Measurements from ENCODE around the gene GUCY1A1. TPM values are rescaled to one million over a fixed set of nuclear protein-coding genes. Genes with fewer than 3 reads are reported as not detected.

Gene GUCY1A1
- total RNA-seq, 1 experiment from 2014 or later, result not detected

- no peak for DNase-seq (ENCODE audit: low read depth)
Measured at GRCh38 chr4:155693015-155693663, 26.5 kb downstream of the GUCY1A1 start.

GRCh38 chr4:155694100-155694785 lies 27.6 kb downstream of the GUCY1A1 start:
- DNase-seq (ENCODE audit: low read depth), result no peak

GRCh38 chr4:155696226-155696625 lies 29.6 kb downstream of the GUCY1A1 start:
- DNase-seq (ENCODE audit: low read depth), result no peak

GRCh38 chr4:155696726-155697125 lies 30.1 kb downstream of the GUCY1A1 start:
- no peak for DNase-seq (ENCODE audit: low read depth)

- no peak for DNase-seq (ENCODE audit: low read depth)
Measured at GRCh38 chr4:155701827-155702226, 35.2 kb downstream of the GUCY1A1 start.

GRCh38 chr4:155703486-155704247 lies 37.0 kb downstream of the GUCY1A1 start:
- no peak for DNase-seq (ENCODE audit: low read depth)

- DNase-seq (ENCODE audit: low read depth), result no peak
Measured at GRCh38 chr4:155704841-155705404, 38.3 kb downstream of the GUCY1A1 start.

GRCh38 chr4:155705664-155706063 lies 39.0 kb downstream of the GUCY1A1 start:
- peak; percentile 7 for DNase-seq (ENCODE audit: low read depth)

- no peak for DNase-seq (ENCODE audit: low read depth)
Measured at GRCh38 chr4:155706147-155706546, 39.5 kb downstream of the GUCY1A1 start.

GRCh38 chr4:155707251-155707650 lies 40.6 kb downstream of the GUCY1A1 start:
- no peak for DNase-seq (ENCODE audit: low read depth)

GRCh38 chr4:155708782-155709181 lies 42.1 kb downstream of the GUCY1A1 start:
- DNase-seq (ENCODE audit: low read depth), result no peak

- no peak for DNase-seq (ENCODE audit: low read depth)
Measured at GRCh38 chr4:155709918-155710317, 43.3 kb downstream of the GUCY1A1 start.

- no peak for DNase-seq (ENCODE audit: low read depth)
Measured at GRCh38 chr4:155711556-155711955, 44.9 kb downstream of the GUCY1A1 start.

GRCh38 chr4:155712846-155713245 lies 46.2 kb downstream of the GUCY1A1 start:
- no peak for DNase-seq (ENCODE audit: low read depth)

- no peak for DNase-seq (ENCODE audit: low read depth)
Measured at GRCh38 chr4:155713911-155714310, 47.3 kb downstream of the GUCY1A1 start.

GRCh38 chr4:155722336-155722735 lies 55.7 kb downstream of the GUCY1A1 start:
- no peak for DNase-seq (ENCODE audit: low read depth)

- DNase-seq (ENCODE audit: low read depth), result no peak
Measured at GRCh38 chr4:155722816-155723499, 56.3 kb downstream of the GUCY1A1 start.

- no peak for DNase-seq (ENCODE audit: low read depth)
Measured at GRCh38 chr4:155724731-155725130, 58.1 kb downstream of the GUCY1A1 start.

- no peak for DNase-seq (ENCODE audit: low read depth)
Measured at GRCh38 chr4:155734065-155734464, 67.4 kb downstream of the GUCY1A1 start.

- DNase-seq (ENCODE audit: low read depth), result no peak
Measured at GRCh38 chr4:155734951-155735350, 68.3 kb downstream of the GUCY1A1 start.

GRCh38 chr4:155735496-155735895 lies 68.8 kb downstream of the GUCY1A1 start:
- no peak for DNase-seq (ENCODE audit: low read depth)

GRCh38 chr4:155738548-155738947 lies 71.9 kb downstream of the GUCY1A1 start:
- no peak for DNase-seq (ENCODE audit: low read depth)
